Fibroblast of lung (primary cell): ENCODE data around the gene PON1. TPM values are rescaled to one million over a fixed set of nuclear protein-coding genes. Genes with fewer than 3 reads are reported as not detected.

Source experiments
- DNase-seq, 2 donors: peaks; one replicate each; pipeline versions ENCODE4 v3.0.0 to v3.0.0-alpha.2; 2010; ENCODE audit warnings: low read depth in 2 of 2
- H2AFZ ChIP-seq: 2 replicates; pipeline ENCODE4 v1.5.1; 2012; ENCODE audit warnings: low read length, control low read depth, inconsistent platforms
- H3K27ac ChIP-seq: 2 replicates; pipeline ENCODE4 v1.5.1; 2011; ENCODE audit warnings: low read length, control low read depth; ENCODE audit not compliant: insufficient read depth
- H3K27me3 ChIP-seq: 2 replicates; pipeline ENCODE4 v1.5.1; 2011; ENCODE audit warnings: mild to moderate bottlenecking, low read length; ENCODE audit not compliant: control insufficient read depth, insufficient read depth
- H3K36me3 ChIP-seq: 2 replicates; pipeline ENCODE4 v1.5.1; 2011; ENCODE audit warnings: low read length; ENCODE audit not compliant: control insufficient read depth, insufficient read depth
- H3K4me1 ChIP-seq: 2 replicates; pipeline ENCODE4 v1.5.1; 2011; ENCODE audit warnings: low read length; ENCODE audit not compliant: control insufficient read depth, insufficient read depth; ENCODE audit errors: extremely low read depth
- H3K4me2 ChIP-seq: 2 replicates; pipeline ENCODE4 v1.5.1; 2011; ENCODE audit warnings: low read length, control low read depth; ENCODE audit not compliant: insufficient read depth; ENCODE audit errors: extremely low read depth
- H3K4me3 ChIP-seq, 4 experiments: fragments of 200-600 bp in 1 of 4; sonication (generic) in 1 of 4; replicated peaks in 1 of 4; 2 replicates each; pipeline ENCODE4 v1.5.1; 2011 to 2016; ENCODE audit warnings: low read length in 4 of 4, low read depth in 3 of 4, mild to moderate bottlenecking in 3 of 4, control low read depth in 2 of 4, inconsistent platforms in 1 of 4, mixed read lengths in 1 of 4; ENCODE audit not compliant: insufficient read depth in 1 of 4; ENCODE audit errors: control extremely low read depth in 1 of 4
- H3K79me2 ChIP-seq: 2 replicates; pipeline ENCODE4 v1.5.1; 2012; ENCODE audit warnings: mild to moderate bottlenecking, low read length, inconsistent platforms; ENCODE audit not compliant: control insufficient read depth, insufficient read depth
- H3K9ac ChIP-seq: 2 replicates; pipeline ENCODE4 v1.5.1; 2011; ENCODE audit warnings: mild to moderate bottlenecking, low read length, control low read depth; ENCODE audit not compliant: insufficient read depth
- H3K9me3 ChIP-seq: 2 replicates; pipeline ENCODE4 v1.5.1; 2012; ENCODE audit warnings: low read depth, low read length; ENCODE audit not compliant: control insufficient read depth, insufficient read depth
- H4K20me1 ChIP-seq: 2 replicates; pipeline ENCODE4 v1.5.1; 2011; ENCODE audit warnings: low read length; ENCODE audit not compliant: control insufficient read depth, insufficient read depth; ENCODE audit errors: extremely low read depth
- CTCF ChIP-seq, 2 donors: IDR thresholded peaks in 1 of 2; conservative IDR thresholded peaks in 1 of 2; 1 replicate in 1 of 2; 2 replicates in 1 of 2; pipeline ENCODE4 v1.5.1; 2011 to 2012; ENCODE audit warnings: low read length in 2 of 2, control low read depth in 1 of 2, inconsistent platforms in 1 of 2, low read depth in 1 of 2, mild to moderate bottlenecking in 1 of 2
- EZH2 ChIP-seq: IDR thresholded peaks from 2 replicates; pipeline ENCODE4 v1.5.1; 2012; ENCODE audit warnings: low read length, control low read depth, mild to moderate bottlenecking; ENCODE audit errors: missing control alignments
- polyA plus RNA-seq, 2 donors: library from polyadenylated mRNA; depleted of rRNA in 1 of 2; stranded (reverse) in 1 of 2; unstranded in 1 of 2; fragments of >200 nt; gene quantifications; 2 replicates each; pipeline ENCODE4 v1.2.1, GENCODE V29; 2011 to 2012; ENCODE audit warnings: missing spikeins in 1 of 2
- total RNA-seq: library from RNA; depleted of rRNA; stranded (reverse); fragments of >200 nt; gene quantifications from 2 replicates; pipeline ENCODE4 v1.2.1, GENCODE V29; 2014

PON1 gene
- total and polyA plus RNA-seq, 2 donors (not counting 1 experiment from before 2014, with no cell fraction given) = not detected

GRCh38 chr7:95309951-95310350 is 14.4 kb downstream of the PON1 start:
- no peak overlapping the region for H3K27ac ChIP-seq
- TF ChIP-seq EZH2 (no peak), CTCF (conservative IDR thresholded peaks at IDR 0.05 in 1 of 2, IDR thresholded peaks at IDR 0.05 in 1 of 2; ENCODE audit: low read depth in 1 of 2, low read length in 2 of 2) (no peak)

GRCh38 chr7:95304990-95305389 is 19.3 kb downstream of the PON1 start:
- no peaks in the 10 kb centered on the region for H4K20me1 ChIP-seq
- H3K27ac ChIP-seq = no peak overlapping the region
- no peaks in the 10 kb centered on the region for H3K27me3 ChIP-seq
- no peak overlapping the region for H3K4me2 ChIP-seq
- no peaks in the 10 kb centered on the region for H3K9me3 ChIP-seq
- TF ChIP-seq CTCF (conservative IDR thresholded peaks at IDR 0.05 in 1 of 2, IDR thresholded peaks at IDR 0.05 in 1 of 2; ENCODE audit: low read depth in 1 of 2, low read length in 2 of 2) (no peak), EZH2 (no peak)
- no peaks in the 10 kb centered on the region for H3K36me3 ChIP-seq
- no peak overlapping the region for H2AFZ ChIP-seq
- no peak for DNase-seq
- H3K9ac ChIP-seq = no peak overlapping the region
- H3K79me2 ChIP-seq = no peaks in the 10 kb centered on the region
- no peak overlapping the region for H3K4me3 ChIP-seq
- no peaks in the 10 kb centered on the region for H3K4me1 ChIP-seq

More at GRCh38 chr7:95309951-95310350, 14.4 kb downstream of the PON1 start:
- no peak for DNase-seq
- H3K27me3 ChIP-seq = no peaks in the 10 kb centered on the region
- H2AFZ ChIP-seq = no peak overlapping the region
- H3K9me3 ChIP-seq = no peaks in the 10 kb centered on the region
- no peak overlapping the region for H3K4me2 ChIP-seq
- no peaks in the 10 kb centered on the region for H3K79me2 ChIP-seq
- no peaks in the 10 kb centered on the region for H3K4me1 ChIP-seq
- no peaks in the 10 kb centered on the region for H3K36me3 ChIP-seq
- H3K4me3 ChIP-seq = no peak overlapping the region
- no peak overlapping the region for H3K9ac ChIP-seq
- H4K20me1 ChIP-seq = no peaks in the 10 kb centered on the region

- no peak overlapping the region for H3K27ac ChIP-seq
- TF ChIP-seq CTCF (conservative IDR thresholded peaks at IDR 0.05 in 1 of 2, IDR thresholded peaks at IDR 0.05 in 1 of 2; ENCODE audit: low read depth in 1 of 2, low read length in 2 of 2) = no peak
- no peak for TF ChIP-seq EZH2
- H4K20me1 ChIP-seq = no peaks in the 10 kb centered on the region
- no peak overlapping the region for H3K9ac ChIP-seq
- no peak overlapping the region for H3K4me2 ChIP-seq
- no peaks in the 10 kb centered on the region for H3K79me2 ChIP-seq
- H3K4me1 ChIP-seq = no peaks in the 10 kb centered on the region
- no peaks in the 10 kb centered on the region for H3K9me3 ChIP-seq
- H3K27me3 ChIP-seq = no peaks in the 10 kb centered on the region
- no peaks in the 10 kb centered on the region for H3K36me3 ChIP-seq
- DNase-seq = peak in 1 of 2 donors; percentile 8
- H3K4me3 ChIP-seq = no peak overlapping the region
- no peak overlapping the region for H2AFZ ChIP-seq
These were observed 21.1 kb downstream of the PON1 start for GRCh38 chr7:95303013-95303905.
